ENCODE measurements around the gene HELB.

HELB gene

DNA sequence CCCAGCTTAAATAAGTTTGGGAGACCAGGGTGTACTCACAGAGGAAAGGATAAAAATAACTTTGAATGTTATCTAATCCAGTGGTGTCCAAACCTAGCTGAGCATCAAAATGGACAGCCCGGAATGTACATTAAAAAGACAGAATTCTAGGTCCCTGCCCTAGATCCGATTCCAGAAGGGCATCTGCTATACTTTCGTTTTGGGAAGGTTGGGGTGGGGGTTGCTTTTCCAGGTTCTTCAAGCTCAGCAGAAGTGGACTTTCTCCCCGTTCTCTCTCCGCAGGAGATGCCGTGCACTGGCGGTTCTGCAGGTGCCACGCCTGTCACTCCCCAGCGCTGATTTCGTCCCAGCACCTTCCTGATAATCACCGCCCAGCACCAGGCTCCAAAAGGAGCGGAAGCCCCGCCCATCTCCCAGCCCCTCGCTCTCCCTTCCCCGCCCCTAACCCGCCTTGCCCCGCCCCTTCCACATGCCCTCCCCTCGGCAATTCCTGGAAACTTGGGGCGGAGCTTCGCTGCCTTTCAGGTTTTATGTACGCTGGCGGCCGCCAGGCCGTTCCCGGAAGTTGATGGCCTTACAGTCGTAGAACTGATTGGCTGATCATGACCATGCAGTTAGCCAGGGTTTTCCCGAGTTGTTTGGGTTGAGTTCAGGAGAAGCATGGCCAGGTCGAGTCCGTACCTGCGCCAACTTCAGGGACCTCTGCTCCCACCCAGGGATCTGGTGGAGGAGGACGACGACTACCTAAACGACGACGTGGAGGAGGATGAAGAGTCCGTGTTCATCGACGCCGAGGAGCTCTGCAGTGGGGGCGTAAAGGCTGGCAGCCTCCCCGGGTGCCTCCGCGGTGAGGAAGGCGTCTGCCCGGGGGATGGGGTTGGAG is at the start of gene HELB:
HELB (plus strand) TSS at position 550 of the 883 bp plus-strand sequence; CDS start at position 661, 111 bp downstream.
- ChIA-PET POLR2A (interaction anchor here (0.5 to 1.0 kb wide), 6 partner anchors 11 to 745 kb away, joined by 3 to 9 read pairs (median 6); no protein-coding TSS in a partner anchor), CTCF (interaction anchor here (0.7 to 2.1 kb wide), 12 partner anchors 8 to 394 kb away, joined by 3 to 5 read pairs (median 3); no protein-coding TSS in a partner anchor)
- peak; percentile 95 for DNase-seq (ENCODE audit: extremely low spot score)
- TF ChIP-seq, protein P1, sequence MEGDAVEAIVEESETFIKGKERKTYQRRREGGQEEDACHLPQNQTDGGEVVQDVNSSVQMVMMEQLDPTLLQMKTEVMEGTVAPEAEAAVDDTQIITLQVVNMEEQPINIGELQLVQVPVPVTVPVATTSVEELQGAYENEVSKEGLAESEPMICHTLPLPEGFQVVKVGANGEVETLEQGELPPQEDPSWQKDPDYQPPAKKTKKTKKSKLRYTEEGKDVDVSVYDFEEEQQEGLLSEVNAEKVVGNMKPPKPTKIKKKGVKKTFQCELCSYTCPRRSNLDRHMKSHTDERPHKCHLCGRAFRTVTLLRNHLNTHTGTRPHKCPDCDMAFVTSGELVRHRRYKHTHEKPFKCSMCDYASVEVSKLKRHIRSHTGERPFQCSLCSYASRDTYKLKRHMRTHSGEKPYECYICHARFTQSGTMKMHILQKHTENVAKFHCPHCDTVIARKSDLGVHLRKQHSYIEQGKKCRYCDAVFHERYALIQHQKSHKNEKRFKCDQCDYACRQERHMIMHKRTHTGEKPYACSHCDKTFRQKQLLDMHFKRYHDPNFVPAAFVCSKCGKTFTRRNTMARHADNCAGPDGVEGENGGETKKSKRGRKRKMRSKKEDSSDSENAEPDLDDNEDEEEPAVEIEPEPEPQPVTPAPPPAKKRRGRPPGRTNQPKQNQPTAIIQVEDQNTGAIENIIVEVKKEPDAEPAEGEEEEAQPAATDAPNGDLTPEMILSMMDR (IDR thresholded peaks at IDR 0.05; ENCODE audit: control extremely low read depth, extremely low read depth, low read depth, missing control alignments), result no peak

DNA sequence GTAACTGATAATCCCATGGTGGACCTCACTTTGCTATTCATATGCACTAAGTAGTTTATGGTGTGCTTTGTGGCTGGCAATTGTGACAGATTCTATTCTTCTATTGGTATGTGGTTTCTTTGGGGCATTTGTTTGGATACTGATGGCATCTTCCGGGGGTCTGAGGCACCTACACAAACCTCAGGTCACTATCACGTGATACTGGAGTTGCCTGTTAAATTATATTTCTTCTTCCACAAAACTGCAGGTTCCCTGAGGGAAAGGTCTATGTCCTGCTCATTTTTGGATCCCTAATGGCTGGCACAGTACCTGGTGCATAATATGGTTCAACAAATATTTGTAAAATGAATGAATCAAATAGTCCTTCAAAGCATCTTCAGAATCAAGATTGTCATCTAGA is 49.5 kb upstream of the HELB start:
- ChIA-PET POLR2A (no interaction called here), CTCF (interaction anchor here (1.4 to 3.0 kb wide), 3 partner anchors 10 to 17 kb away, joined by 4 to 12 read pairs (median 7); no protein-coding TSS in a partner anchor)
- TF ChIP-seq, protein P1 (IDR thresholded peaks at IDR 0.05; ENCODE audit: control extremely low read depth, extremely low read depth, low read depth, missing control alignments), result no peak
- no peak for DNase-seq (ENCODE audit: extremely low spot score)

DNA sequence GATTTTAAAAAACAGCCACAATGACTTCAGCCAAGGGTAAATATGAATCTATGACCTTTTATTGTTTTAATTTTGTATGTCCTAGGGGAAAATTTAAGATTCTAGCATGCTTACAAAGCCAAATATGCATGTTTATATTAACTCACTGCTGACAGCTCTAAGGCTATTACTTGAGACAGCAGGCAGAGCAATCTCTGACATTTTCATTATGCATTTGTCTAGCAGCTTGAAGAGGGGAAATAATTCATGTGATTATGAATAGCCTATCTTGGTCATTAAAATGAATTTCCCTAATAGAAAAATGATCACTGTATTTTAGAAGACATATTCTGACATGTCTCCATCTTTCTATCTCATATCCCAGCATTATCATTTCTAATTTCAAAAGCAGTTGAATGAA is 46.6 kb upstream of the HELB start:
- TF ChIP-seq, protein P1 (IDR thresholded peaks at IDR 0.05; ENCODE audit: control extremely low read depth, extremely low read depth, low read depth, missing control alignments), result no peak
- POLR2A ChIA-PET, result no interaction called here
- DNase-seq (ENCODE audit: extremely low spot score), result no peak
- CTCF ChIA-PET, result interaction anchor here (1.6 kb wide), 1 partner anchor 9 kb away, joined by 5 read pairs; no protein-coding TSS in a partner anchor

DNA sequence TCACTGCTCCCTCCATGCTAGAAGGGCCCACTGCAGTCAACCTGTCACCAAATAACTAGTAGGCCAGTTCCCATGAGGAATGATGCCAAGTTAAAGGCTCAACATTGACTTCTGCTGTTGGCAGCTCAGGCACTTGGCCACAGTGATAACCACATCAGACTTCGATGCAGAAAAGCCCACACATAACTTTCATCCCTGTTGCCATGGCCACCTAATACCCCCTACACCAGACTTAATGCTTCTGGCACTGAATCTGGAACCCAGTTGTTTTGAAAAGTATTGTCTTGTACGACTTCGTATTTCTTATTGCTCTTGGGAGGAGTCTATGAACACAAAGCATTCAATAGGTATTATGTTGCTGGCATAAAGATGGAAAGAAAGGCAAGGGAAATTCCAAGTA is 44.3 kb upstream of the HELB start:
- TF ChIP-seq, protein P1 (IDR thresholded peaks at IDR 0.05; ENCODE audit: control extremely low read depth, extremely low read depth, low read depth, missing control alignments), result no peak
- ChIA-PET CTCF (interaction anchor here (1.2 kb wide), 1 partner anchor 11 kb away, joined by 3 read pairs; no protein-coding TSS in a partner anchor), POLR2A (no interaction called here)
- no peak for DNase-seq (ENCODE audit: extremely low spot score)

DNA sequence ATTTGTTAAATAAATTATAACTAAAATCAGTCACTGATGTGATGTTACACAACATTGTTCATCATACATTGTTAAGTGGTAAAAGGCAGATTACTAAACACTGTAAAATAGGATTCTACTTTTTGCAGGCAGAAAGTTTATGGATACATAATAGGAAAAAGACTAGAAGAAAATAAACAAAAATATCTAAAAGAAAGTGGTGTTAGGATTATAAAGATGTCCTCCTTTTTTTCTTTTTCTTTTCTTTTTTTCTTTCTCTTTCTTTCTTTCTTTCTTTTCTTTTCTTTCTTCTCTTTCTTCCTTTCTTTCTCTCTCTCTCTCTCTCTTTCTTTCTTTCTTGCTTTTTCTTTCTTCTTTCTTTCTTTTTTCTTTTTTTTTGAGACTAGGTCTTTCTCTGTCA is 39.6 kb upstream of the HELB start:
- CTCF ChIA-PET, result no interaction called here
- no peak for DNase-seq (ENCODE audit: extremely low spot score)
- TF ChIP-seq, protein P1 (IDR thresholded peaks at IDR 0.05; ENCODE audit: control extremely low read depth, extremely low read depth, low read depth, missing control alignments), result no peak
- POLR2A ChIA-PET, result no interaction called here

DNA sequence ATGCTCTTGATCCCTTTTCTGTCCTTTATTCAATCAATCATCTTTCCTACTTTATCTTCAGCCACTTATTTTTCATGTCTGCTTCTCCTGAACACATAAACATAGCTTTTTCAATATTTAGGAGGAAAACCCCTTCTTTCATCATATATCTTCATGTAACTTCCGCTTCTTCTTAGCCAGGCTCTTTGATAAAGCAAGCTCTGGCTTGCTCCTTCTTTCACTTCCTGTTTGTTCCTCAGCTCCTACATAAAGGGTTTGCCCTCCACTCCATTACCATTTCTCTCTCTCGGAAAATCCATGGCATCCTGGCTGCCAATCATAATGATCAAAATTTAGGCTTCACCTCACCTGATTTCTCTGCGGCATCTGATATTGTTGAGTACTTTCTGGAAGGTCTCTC is 33.7 kb upstream of the HELB start:
- POLR2A ChIA-PET, result no interaction called here
- no peak for DNase-seq (ENCODE audit: extremely low spot score)
- TF ChIP-seq, protein P1 (IDR thresholded peaks at IDR 0.05; ENCODE audit: control extremely low read depth, extremely low read depth, low read depth, missing control alignments), result no peak
- CTCF ChIA-PET, result interaction anchor here (1.2 to 7.5 kb wide), 4 partner anchors 17 to 426 kb away, joined by 3 to 58 read pairs (median 8); no protein-coding TSS in a partner anchor

All from GM10248 (cell line).